HuH-7 (cell line): ENCODE results near the gene PLEKHA6.
"Not testable (repeated sequence)": the region's sequence is repeated elsewhere in the genome, so short reads cannot be mapped to it uniquely, and the experiment has no call there.

Source experiments
- DNase-seq: peaks from one replicate; pipeline ENCODE4 v3.0.0; 2011; ENCODE audit warnings: low spot score

PLEKHA6 gene

DNA sequence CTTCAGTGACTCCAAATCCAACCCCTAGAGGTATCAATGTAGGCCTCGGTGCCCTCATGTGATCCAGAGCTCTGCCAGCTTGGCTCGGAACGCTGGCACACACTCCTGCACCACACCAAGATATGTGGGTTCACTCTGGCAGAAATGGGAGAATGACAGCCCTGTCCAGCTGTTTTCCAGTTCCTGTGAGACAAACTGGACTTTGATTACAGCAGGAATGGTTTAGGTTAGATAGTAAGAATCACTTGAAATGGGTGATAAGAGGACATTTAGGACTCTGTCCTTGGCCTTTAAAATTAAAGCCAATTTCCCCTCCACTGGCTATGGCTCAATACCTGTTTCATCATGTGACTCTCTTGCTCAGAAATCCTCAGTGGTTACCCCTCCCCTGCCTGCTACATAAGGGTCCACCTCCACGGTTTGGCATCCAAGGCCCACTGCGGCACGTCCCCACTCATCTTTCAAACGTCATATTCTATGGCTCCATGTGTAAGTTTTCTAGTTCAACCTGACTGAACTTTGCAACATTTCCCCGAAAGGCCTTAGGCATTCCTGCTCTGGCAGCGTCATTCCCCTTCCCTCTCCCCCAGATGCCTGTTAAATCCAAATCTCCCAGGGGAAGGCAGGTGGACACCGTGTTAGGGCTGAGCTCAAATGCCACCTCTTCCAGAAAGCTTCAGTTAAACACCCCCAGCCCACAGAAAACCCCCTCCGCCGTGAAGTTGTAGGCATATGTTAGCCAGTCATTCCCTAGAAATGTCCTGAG, 44.7 kb downstream of the PLEKHA6 start:
- DNase-seq: no peak

DNA sequence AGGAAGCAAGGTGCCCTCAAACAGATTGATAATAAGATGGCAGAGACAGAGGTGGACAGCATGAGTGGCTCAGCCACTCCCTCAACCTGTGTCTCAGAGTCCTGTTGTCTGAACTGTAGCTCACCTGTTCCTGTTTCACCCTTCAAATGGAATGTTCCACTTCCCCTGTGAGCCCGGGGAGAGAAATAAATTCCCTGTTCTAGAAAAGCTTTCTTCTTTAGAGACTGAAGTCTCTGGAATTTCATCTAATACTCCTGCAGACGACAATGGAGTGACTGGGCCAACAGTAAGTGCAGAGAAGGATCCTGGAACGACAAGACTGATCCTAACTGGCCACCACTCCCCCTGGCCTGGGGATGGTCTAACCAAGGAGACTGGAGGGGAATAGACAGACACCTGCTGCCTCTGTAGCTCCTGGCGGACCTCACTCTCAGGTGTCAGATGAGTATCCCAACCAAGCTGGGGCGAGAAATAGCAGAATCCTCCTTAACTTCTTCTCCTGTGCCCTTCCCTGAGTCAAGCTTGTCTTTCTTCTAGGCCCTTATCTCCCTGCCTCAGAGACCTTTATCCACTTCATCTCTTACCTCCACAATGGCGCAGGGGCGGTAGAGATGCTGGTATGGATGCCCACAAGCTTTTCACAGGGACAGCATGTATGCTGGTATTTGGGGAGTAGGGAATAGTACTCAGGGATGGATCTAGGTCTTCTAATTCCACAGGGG, 45.4 kb downstream of the PLEKHA6 start:
- no peak for DNase-seq

DNA sequence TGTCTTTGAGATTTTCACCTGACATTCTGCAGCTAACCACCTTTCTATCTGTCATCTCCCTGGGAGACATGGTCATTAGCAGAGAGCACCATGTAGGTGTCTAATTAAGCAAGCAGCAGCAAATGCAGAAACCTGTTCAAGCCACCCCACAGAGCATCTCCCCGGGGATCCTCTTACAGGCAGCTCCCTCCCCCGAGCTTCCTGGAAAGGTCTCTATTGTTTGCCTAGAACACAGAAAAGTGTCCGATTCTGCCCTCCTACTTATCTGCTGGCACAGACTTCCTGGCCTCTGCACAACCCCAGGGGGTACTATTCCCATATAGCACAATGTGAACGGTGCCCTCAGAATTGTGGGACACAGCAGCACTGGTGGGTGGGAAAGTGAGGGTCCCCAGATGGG, 46.1 kb downstream of the PLEKHA6 start:
- DNase-seq: no peak

DNA sequence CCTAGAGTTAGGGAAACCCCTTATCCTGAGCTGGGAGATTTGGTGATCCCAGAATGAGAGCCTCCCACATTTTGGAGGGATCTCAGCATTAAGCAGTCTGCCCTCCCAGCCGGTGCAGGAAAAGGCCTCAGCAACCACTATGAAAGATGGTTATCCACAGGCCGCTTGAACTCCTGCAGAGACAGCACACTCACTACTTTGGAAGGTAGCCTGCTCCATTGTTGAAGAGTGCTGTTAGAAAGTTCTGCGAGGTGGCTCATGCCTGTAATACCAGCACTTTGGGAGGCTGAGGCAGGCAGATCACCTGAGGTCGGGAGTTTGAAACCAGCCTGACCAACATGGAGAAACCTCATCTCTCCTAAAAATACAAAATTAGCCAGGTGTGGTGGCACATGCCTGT, 48.8 kb downstream of the PLEKHA6 start:
- DNase-seq: not testable (repeated sequence)

DNA sequence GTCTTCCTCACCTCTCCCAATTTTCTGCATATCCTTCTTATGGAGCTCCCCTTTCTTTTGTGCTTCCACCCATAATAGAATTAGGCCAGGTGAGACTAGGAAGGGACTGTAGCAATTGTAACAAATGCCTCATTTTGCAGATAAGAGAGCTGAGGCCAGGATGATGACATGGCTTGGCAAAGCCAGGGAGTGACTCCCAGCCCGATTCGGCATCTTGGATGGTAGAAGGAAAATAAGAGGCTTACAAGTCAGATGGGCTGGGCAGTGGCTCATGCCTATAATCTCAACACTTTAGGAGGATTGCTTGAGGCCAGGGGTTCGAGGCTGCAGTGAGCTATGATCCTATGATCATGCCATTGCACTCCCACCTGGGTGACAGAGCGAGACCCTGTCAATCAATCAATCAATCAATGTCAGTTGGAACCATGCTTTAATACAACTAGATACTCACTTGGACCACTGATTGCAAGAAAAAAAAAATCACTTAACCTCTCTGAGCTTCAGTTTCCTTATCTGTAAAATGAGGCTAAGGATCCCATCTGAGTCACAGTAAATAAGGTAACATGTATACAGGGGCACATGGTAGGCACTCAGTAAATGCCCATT, 51.6 kb downstream of the PLEKHA6 start:
- DNase-seq: no peak

DNA sequence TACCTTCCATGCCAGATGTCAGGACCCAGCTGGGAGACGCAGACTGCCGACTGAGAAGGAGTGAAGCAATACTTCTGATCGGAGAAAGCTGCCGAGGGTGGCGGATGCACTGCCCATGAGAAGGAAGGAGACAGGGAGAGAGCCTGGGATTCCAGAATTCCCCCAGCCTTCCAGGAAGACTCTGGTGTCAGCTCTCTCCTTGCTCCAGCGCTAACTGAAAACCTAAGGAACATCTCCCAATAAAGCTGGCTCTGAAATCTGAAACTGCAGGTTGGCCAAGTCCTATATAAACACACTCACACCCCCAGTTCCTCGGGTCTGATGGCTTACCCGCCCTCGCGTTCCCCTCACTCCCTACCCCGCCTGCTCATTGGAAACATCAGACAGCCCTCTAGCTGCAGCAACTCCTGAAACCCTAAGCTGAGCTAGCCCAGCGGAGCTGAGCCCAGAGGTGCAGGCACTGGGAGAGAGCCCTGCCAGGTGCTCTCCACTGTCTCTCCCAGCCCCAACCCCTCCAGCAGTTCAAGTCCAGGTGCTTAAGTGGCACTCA, 52.3 kb downstream of the PLEKHA6 start:
- no peak for DNase-seq

DNA sequence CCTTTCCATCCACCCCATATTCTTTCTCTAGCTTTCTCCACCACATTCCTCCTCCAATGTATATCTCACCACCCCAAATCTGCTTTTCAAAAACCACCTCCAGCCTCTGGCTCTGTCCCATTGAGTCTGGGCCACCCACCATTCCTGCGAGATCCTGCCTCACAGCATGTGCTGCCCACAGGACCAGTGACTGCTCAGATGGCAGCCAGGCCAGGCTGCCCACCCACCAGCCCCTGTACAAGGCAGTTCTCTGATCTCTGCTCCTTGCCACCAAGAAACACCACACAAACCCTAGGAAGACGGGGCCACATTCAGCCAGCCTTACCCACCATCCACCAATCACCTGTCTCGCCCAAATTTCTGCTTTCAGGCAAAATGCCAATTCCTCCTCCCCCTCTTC, 53.7 kb downstream of the PLEKHA6 start:
- no peak for DNase-seq

DNA sequence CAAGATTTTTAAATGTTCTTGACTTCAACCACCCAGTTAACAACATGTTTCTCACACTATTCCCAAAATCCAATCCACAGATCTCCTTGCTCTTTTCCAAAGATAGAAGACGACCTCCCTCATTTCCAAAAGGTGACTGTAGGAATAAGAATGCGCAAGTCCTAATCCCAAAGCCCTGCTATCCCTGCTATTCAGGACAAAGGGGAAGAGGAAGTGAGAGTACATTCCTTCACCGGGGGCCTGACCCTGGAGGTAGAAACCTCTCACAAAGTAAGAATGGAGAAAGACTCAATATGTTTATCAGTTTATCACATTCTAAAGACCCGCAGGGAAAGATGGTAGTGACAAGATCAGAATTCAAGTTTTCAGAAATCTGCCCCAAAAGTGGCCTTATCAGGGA, 55.7 kb downstream of the PLEKHA6 start:
- no peak for DNase-seq

DNA sequence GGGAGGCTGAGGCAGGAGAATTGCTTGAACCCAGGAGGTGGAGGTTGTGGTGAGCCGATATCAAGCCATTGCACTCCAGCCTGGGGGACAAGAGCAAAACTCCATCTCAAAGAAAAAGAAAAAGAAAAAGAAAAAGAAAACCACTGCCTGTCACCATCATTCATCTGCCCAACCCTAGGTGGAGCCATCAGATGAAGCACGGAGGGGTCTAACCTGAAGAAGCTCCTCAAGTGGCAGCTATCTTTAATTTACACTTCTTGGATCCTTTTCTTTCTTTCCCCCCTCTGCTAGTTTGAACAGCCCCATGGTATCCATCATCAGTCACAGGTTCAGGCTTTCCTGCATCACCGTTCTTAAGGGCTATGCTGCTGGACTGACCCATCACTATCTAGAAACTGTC, 57.0 kb downstream of the PLEKHA6 start:
- DNase-seq: no peak

DNA sequence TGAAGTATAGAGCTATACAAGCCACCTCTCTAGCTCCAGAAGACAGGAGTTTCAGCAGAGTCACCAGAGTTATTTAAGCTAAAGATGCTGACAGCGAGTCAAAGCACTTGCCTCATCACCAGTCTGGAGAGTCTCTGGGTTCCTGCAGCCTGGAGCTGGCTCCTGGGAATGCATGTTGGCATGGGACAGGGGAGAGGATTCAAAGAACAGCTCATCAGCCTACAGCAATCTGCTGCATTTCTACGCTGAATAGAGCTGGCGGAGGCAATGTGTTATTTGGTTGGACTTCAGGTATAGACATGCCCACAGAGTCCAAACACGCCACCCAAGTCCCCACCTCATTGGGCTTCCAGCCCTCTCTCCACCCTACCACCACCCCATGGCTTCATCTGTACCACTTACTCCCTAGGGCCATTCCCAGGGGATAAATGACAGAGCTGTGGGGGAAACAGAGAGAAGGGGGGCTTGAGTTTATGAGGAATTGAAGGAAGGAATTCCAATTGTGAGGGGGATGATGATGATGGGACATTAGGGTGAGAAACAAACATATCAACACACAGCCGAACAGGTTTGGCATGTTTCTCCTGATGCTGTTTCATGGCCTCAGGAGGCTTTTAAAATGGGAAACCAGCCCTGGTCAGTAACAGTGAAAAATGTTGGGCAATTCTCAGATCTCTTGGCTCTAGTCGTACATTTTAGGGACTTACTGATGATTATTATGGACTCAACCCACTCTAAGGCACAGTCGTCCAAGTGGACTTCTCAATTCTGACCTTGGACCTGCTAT, 58.4 kb downstream of the PLEKHA6 start:
- DNase-seq: no peak

DNA sequence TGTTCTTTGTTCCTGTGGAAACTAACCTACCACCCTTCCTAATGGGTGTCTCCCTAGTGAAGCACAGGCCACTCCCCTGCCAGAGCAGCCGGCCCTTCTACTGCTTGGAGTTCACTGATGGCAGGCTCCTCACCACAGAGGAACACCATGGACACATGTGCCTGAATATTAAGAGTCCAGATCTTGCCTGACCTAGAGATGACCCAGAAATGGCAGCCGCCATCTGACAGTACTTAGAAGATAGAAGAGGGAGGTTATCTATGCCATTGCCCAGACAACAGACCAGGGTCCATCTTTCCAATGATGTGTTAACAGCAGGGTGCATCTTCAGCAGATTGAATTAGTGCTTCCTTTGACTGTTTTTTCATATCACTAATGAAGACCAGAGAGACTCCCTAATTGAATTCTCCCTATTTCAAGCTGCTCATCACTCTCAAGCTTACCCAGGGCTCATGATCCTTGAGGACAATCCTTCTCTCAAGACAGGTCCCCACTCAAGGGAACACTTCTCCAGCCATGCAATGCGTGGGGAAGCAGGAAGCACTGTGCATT, 59.8 kb downstream of the PLEKHA6 start:
- DNase-seq: no peak

DNA sequence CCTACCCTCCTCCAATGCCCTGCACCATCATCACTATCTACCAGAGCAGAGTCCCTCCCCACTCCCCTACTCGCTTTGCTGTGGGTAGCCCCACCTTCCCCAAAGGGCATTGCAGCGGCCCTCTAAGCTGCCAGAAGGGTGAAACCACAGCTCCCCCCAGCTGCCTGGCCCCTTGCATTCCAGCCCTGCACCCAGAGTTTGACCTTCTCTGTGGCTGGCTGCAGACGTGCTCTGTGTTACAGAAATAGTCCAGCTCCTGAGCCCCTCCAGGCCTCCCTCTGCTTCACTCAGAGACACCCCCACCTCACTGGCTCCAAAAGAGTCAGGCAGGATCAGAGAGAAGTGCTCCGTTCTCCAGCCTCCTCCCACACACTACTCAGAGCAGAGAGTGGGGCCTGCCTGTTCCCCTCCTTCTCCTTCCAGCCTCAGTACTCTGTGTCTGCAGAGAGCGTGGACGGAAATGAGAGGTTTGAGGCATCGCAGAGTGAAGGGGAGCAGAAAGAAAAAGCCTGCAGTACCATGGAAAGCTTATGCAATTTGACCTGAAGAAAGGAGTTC, 63.2 kb downstream of the PLEKHA6 start:
- no peak for DNase-seq

DNA sequence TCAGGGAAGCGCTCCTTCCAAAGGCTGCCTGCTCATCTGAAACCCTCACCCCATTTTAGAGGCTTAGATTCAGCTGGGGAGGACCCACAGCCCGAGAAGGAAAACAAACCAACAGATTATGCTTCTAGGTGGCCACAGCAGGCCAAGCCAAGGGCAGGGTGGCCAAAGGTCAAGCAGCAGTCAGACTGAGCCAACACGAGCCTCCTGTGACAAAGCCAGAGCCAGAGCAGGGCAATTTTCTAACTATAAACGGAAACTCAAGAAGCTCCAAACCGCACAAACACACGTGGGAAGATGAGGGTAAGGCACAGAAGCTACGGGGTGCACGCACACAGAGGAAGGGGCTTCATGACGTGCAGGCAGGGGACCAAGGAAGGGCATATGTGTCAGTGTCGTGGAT, 64.1 kb downstream of the PLEKHA6 start:
- peak; percentile 53 for DNase-seq

DNA sequence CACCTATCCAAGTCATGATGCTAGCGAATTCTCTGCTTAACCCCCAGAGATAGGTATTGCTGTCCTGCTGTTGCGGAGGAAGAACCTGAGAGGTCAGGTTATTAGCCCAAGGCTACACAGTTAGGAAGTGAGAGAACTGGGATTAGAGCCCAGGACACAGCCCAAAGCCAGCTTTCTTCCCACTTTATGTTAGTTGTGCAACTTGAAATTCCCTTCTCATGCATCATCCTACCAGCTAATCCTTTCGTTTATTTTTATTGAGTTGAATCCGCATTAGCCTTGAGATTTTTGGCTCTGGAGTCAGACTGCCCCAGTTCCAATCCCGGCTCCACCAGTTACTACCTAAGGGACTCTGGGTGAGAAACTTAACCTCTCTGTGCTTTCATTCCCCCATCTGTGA, 65.4 kb downstream of the PLEKHA6 start:
- DNase-seq: no peak

DNA sequence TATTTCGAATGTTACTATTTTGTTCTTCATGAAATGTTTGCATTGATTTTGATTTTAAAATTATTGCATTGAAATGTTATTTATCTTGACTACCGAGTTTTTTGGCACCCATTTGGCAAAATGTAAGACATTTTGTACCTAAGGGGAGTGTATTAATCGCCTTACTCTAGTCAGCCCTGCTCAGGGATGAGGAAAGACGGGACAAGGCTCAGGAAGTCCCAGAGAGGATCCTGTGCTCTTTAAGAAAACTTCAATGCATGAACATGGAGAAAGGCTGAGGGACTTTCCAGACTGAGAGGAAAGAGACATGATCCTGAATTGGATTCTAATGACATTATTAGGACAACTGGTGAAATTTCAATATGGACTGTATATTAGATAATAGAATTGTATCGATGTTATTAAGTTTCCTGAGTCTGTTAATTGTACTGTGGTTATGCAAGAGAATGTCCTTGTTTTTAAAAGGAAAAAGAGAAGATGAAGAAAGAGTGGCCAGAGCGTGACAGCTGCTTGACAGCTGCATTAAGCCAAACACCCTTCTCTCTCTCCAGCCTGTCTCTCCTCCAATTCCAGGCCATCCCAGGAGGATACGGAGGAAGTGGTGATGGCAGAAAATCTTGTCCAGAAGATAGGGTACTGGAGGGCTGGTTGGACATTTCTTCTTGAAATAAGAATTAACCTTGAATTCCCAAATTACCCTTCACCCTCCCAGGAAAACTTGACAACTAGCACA, 66.0 kb downstream of the PLEKHA6 start:
- DNase-seq: no peak

DNA sequence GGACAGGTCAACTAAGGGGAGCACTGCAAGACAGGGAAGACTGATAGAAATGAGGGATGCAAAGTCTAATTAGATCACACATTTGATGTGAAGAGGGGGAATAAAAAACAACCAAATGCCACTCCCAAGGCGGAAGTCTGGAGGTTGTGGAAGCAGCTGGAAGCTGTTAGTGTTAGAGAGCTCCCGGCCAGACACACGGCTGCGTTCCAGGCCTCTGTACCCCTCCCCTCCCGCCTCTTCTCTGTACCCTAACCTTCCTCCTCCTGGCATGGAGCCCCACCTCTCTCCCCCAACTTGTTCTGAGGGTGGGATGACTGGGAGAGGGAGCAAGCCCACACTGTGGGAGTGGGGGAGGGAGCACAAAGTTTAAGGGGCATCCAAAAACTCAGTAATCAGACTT, 67.0 kb downstream of the PLEKHA6 start:
- DNase-seq: no peak

DNA sequence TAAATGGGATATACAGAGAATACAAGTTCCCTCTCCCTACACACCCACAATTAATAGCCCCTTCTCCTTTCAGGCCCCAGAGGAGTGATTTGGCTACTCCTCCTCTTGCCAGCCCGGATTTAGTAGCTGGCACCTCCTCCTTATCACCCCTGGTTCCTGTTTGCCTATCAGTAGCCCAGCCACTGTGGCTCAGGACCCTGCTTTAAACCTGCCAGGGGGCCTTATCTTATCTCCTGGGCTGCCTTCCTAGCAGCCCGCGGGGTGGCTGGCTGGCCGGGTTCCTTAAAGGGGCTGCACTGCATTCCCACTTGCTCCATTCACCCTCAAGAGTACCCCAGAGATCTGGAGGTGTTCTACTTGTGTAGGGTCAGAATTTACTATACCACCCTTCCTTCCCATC, 70.4 kb downstream of the PLEKHA6 start:
- DNase-seq: no peak

DNA sequence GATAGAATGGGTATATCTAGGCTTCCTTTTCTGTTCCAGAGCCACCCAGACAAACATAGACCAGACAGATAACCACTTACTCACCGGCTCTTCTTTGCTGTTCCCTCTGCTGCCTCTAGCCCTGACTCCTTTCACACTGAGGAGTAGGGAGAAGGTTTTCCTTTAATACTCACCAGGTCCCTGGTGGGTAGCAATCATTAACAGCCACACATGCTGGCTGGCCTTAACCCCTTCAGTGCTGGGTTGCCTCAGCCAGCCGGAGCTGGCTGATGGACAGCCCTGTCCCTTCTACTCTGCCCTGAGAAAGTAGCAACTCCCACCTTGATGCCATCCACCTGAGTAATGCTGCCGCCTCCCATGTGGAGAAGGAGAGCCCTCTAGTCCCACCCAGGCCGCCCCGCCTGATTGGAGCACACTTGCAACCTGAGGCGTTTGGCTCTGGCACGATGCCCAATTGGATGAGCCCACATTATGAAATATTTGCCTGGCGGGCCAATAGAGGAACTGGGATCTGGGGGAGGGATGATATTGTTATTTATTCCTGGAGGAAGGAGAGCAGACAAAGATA, 71.6 kb downstream of the PLEKHA6 start:
- peak; percentile 73 for DNase-seq

DNA sequence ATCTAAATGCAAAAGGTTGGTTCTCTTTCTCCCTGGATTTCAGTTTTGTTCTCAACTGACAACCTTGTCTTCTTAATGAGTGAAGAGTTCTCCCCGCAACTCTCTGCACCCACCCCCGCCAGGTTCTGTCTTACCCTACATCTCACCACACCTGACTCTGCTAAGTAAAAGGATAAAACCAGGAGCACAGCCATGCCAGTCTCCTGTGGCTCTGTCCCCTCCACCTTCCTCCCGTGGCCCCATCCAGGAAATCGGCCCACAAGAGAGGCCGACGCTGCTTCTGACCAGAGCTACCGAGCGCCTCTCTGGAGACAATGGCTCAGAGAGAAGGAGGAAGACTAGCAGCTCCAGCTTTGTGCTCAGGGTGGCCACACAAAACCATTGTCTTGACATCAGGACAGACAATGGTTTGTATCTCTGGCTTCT, 72.2 kb downstream of the PLEKHA6 start:
- DNase-seq: no peak

DNA sequence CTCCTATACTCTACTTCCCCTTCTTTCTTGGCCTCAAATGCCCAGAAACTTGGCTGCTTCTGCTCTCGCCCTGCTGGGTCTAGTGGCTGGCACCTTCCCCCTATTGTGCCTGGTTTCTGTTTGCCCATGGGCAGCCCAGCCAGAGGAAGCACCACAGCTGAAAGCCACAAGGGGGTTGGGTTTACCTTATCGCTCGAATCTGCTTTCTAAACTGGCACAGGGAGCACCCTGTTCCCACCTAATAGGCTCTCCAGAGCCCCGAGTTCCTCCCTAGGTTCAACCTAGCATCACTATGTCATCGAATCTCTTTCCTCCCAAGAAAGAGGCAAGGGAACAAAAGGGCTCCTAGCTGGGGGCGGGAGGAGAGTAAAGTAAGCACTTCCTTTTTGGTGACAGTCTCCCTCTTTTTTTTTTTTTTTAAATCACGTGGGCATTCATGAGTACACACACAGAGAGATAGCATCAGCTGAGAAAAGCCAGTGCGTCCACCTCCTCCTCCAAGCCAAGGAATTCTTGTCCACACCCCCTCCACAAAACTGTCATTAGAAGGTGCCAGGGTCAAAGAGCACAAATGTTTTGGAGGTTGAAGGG, 72.8 kb downstream of the PLEKHA6 start:
- DNase-seq: no peak
